Measurements from ENCODE around the gene CUL9. TPM values are rescaled to one million over a fixed set of nuclear protein-coding genes. Genes with fewer than 3 reads are reported as not detected.

Gene CUL9
- polyA plus RNA-seq, 1 donor (not counting 4 experiments of a cell fraction or from before 2014, with no cell fraction given), result 21.6 TPM

GRCh38 chr6:43242908-43243663, 61.1 kb downstream of the CUL9 start, which contains the start of gene TTBK1:
TSS of gene TTBK1 (plus strand) at chr6:43243481. CDS start at chr6:43246661, 3,180 bp downstream.
- Histone ChIP-seq H3K27ac (ENCODE audit: control insufficient read depth, insufficient read depth, low read length) (no peak within 1 kb of the TSS), H3K4me3 (ENCODE audit: control insufficient read depth in 2 of 3, extremely low read depth in 1 of 3, insufficient read depth in 2 of 3, low read depth in 1 of 3, low read length in 3 of 3) (no peak within 1 kb of the TSS), H4K20me1 (ENCODE audit: control insufficient read depth, extremely low read depth, insufficient read depth, low read length) (no peaks in the 10 kb centered on the region), H3K27me3 (ENCODE audit: control insufficient read depth, extremely low read depth, insufficient read depth, low read length) (peaks cover 70% of the 10 kb centered on the region), H3K9me3 (ENCODE audit: control insufficient read depth, low read depth, low read length) (no peaks in the 10 kb centered on the region), H3K9me1 (ENCODE audit: control insufficient read depth, extremely low read depth, insufficient read depth, low read length) (no peaks in the 10 kb centered on the region), H3K36me3 (ENCODE audit: control insufficient read depth in 2 of 2, extremely low read depth in 1 of 2, insufficient read depth in 2 of 2, low read length in 2 of 2) (no peaks in the 10 kb centered on the region), H3K4me2 (ENCODE audit: control insufficient read depth, extremely low read depth, insufficient read depth, low read depth, low read length) (no peak within 1 kb of the TSS), H3K4me1 (ENCODE audit: control insufficient read depth, extremely low read depth, insufficient read depth, low read length) (no peaks in the 10 kb centered on the region), H2AFZ (ENCODE audit: control insufficient read depth, low read length) (no peak within 1 kb of the TSS), H3K79me2 (ENCODE audit: control insufficient read depth, insufficient read depth, low read length) (no peaks in the 10 kb centered on the region), H3K9ac (ENCODE audit: control insufficient read depth, extremely low read depth, insufficient read depth, low read length) (no peak within 1 kb of the TSS)
- peak; percentile 85 for TF ChIP-seq EZH2 (IDR thresholded peaks at IDR 0.05; ENCODE audit: low read length)
- no peak for TF ChIP-seq CTCF (optimal IDR thresholded peaks at IDR 0.05 in 1 of 3, IDR thresholded peaks at IDR 0.05 in 1 of 3, conservative IDR thresholded peaks at IDR 0.05 in 1 of 3; ENCODE audit: extremely low read depth in 1 of 3, insufficient read depth in 2 of 3, low read length in 3 of 3)
- FAIRE-seq, result no peak
- no peak for DNase-seq (ENCODE audit: low read depth, low spot score)
- dilution Hi-C loops (cut with MboI; ENCODE audit: extremely low pct_ligation_motif_present, low sequenced_read_pairs), result no loop called here

GRCh38 chr6:43243664-43244321, 61.8 kb downstream of the CUL9 start:
- Histone ChIP-seq H4K20me1 (ENCODE audit: control insufficient read depth, extremely low read depth, insufficient read depth, low read length) (no peaks in the 10 kb centered on the region), H3K79me2 (ENCODE audit: control insufficient read depth, insufficient read depth, low read length) (no peaks in the 10 kb centered on the region), H3K27ac (ENCODE audit: control insufficient read depth, insufficient read depth, low read length) (no peak overlapping the region), H3K9me1 (ENCODE audit: control insufficient read depth, extremely low read depth, insufficient read depth, low read length) (no peaks in the 10 kb centered on the region), H3K4me3 (ENCODE audit: control insufficient read depth in 2 of 3, extremely low read depth in 1 of 3, insufficient read depth in 2 of 3, low read depth in 1 of 3, low read length in 3 of 3) (no peak overlapping the region), H3K9me3 (ENCODE audit: control insufficient read depth, low read depth, low read length) (no peaks in the 10 kb centered on the region), H3K4me2 (ENCODE audit: control insufficient read depth, extremely low read depth, insufficient read depth, low read depth, low read length) (no peak overlapping the region), H3K9ac (ENCODE audit: control insufficient read depth, extremely low read depth, insufficient read depth, low read length) (no peak overlapping the region), H3K36me3 (ENCODE audit: control insufficient read depth in 2 of 2, extremely low read depth in 1 of 2, insufficient read depth in 2 of 2, low read length in 2 of 2) (no peaks in the 10 kb centered on the region), H2AFZ (ENCODE audit: control insufficient read depth, low read length) (no peak overlapping the region), H3K4me1 (ENCODE audit: control insufficient read depth, extremely low read depth, insufficient read depth, low read length) (no peaks in the 10 kb centered on the region), H3K27me3 (ENCODE audit: control insufficient read depth, extremely low read depth, insufficient read depth, low read length) (peaks cover 74% of the 10 kb centered on the region)
- DNase-seq (ENCODE audit: low read depth, low spot score), result no peak
- dilution Hi-C loops (cut with MboI; ENCODE audit: extremely low pct_ligation_motif_present, low sequenced_read_pairs), result no loop called here
- FAIRE-seq, result no peak
- TF ChIP-seq EZH2 (IDR thresholded peaks at IDR 0.05; ENCODE audit: low read length), result peak; percentile 75
- TF ChIP-seq CTCF (optimal IDR thresholded peaks at IDR 0.05 in 1 of 3, IDR thresholded peaks at IDR 0.05 in 1 of 3, conservative IDR thresholded peaks at IDR 0.05 in 1 of 3; ENCODE audit: extremely low read depth in 1 of 3, insufficient read depth in 2 of 3, low read length in 3 of 3), result no peak
